ENCODE results near the gene ZNF568. TPM values are rescaled to one million over a fixed set of nuclear protein-coding genes. Genes with fewer than 3 reads are reported as not detected.

ZNF568 gene
- total and polyA plus RNA-seq, 2 of the 4 experiments (the other 2 are of a cell fraction): 3.0 to 7.3 TPM

- Histone ChIP-seq H3K23ac (ENCODE audit: low read depth, low read length) (no peak overlapping the region), H3K27me3 (ENCODE audit: control insufficient read depth, insufficient read depth, low read length) (no peaks in the 10 kb centered on the region), H4K20me1 (ENCODE audit: insufficient read depth, low read length) (no peaks in the 10 kb centered on the region), H2BK20ac (ENCODE audit: low read depth, low read length) (no peak overlapping the region), H3K4ac (ENCODE audit: low read depth, low read length) (no peak overlapping the region), H2BK15ac (ENCODE audit: low read depth, low read length) (no peak overlapping the region), H2AK5ac (ENCODE audit: low read depth, low read length) (no peak overlapping the region), H3K36me3 (ENCODE audit: control insufficient read depth, insufficient read depth, low read length) (peaks cover 5% of the 10 kb centered on the region), H2BK5ac (ENCODE audit: low read depth, low read length, poor library complexity, severe bottlenecking) (no peak overlapping the region), H4K91ac (ENCODE audit: insufficient read depth, low read depth, low read length) (no peak overlapping the region), H3K79me1 (ENCODE audit: low read depth in 1 of 2, low read length in 2 of 2) (no peaks in the 10 kb centered on the region), H3K27ac (ENCODE audit: insufficient read depth, low read length) (no peak overlapping the region), H3K4me3 (ENCODE audit: insufficient read depth, low read depth, low read length) (no peak overlapping the region), H3K4me2 (ENCODE audit: low read depth, low read length) (no peak overlapping the region), H4K8ac (ENCODE audit: low read depth in 2 of 2, low read length in 2 of 2) (no peak overlapping the region), H4K5ac (ENCODE audit: low read depth, low read length) (no peak overlapping the region), H2AFZ (replicated peaks; ENCODE audit: low read length, poor library complexity) (no peak overlapping the region), H2AK9ac (replicated peaks; ENCODE audit: low read depth, low read length, poor library complexity) (no peak overlapping the region), H3K18ac (ENCODE audit: low read depth, low read length) (no peak overlapping the region), H3K14ac (replicated peaks; ENCODE audit: low read depth, low read length) (no peak overlapping the region), H3K56ac (ENCODE audit: extremely low read depth, insufficient read depth, low read length) (no peak overlapping the region), H3K9me3 (ENCODE audit: control insufficient read depth, insufficient read depth, low read length) (peaks cover 20% of the 10 kb centered on the region), H3K4me1 (ENCODE audit: control insufficient read depth, insufficient read depth, low read length) (no peaks in the 10 kb centered on the region), H3K9ac (ENCODE audit: low read depth, low read length) (no peak overlapping the region), H2BK120ac (ENCODE audit: low read depth, low read length) (no peak overlapping the region), H3K9me1 (ENCODE audit: insufficient read depth, low read length) (no peaks in the 10 kb centered on the region)
- no TSS peak for BruUV-seq (replicated peaks)
- no peak for DNase-seq
- ChIA-PET CTCF (no interaction called here), POLR2A (ENCODE audit: unreplicated experiment) (no interaction called here)
- in situ Hi-C loops (cut with MboI; ENCODE audit: low sequenced_read_pairs) (no loop called here), dilution Hi-C loops (cut with HindIII; ENCODE audit: low sequenced_read_pairs, unreplicated experiment) (no loop called here), intact Hi-C loops (cut with micrococcal nuclease) (no loop called here)
- TF ChIP-seq RAD21 (IDR thresholded peaks at IDR 0.05; ENCODE audit: low read length) (no peak), ELK1 (IDR thresholded peaks at IDR 0.05; ENCODE audit: borderline replicate concordance, low read depth, low read length) (no peak), CEBPB (IDR thresholded peaks at IDR 0.05; ENCODE audit: low read depth, low read length) (peak; percentile 44; the same call in 1 of the 2 replicates), RFX5 (IDR thresholded peaks at IDR 0.05; ENCODE audit: low read depth, low read length) (no peak), RCOR1 (IDR thresholded peaks at IDR 0.05; ENCODE audit: insufficient replicate concordance, low read length) (no peak), USF2 (IDR thresholded peaks at IDR 0.05; ENCODE audit: low read depth, low read length) (no peak), MXI1 (IDR thresholded peaks at IDR 0.05; ENCODE audit: borderline replicate concordance, low read depth, low read length) (no peak)
- WGBS, 2 experiments (ENCODE audit: extremely low coverage in 2 of 2, insufficient read length in 1 of 2): no CpG with 5 or more reads among the region's 2 CpGs
- ATAC-seq (ENCODE audit: low read depth): no peak
Measured at GRCh38 chr19:36999313-36999712, 83.2 kb downstream of the ZNF568 start.
